ENCODE results near the gene CLIP2. TPM values are rescaled to one million over a fixed set of nuclear protein-coding genes. Genes with fewer than 3 reads are reported as not detected.

The CLIP2 gene
- total RNA-seq, 4 donors from 2014 or later: 3.8 to 21.3 (median 12.9) TPM

- TF ChIP-seq, protein P1, sequence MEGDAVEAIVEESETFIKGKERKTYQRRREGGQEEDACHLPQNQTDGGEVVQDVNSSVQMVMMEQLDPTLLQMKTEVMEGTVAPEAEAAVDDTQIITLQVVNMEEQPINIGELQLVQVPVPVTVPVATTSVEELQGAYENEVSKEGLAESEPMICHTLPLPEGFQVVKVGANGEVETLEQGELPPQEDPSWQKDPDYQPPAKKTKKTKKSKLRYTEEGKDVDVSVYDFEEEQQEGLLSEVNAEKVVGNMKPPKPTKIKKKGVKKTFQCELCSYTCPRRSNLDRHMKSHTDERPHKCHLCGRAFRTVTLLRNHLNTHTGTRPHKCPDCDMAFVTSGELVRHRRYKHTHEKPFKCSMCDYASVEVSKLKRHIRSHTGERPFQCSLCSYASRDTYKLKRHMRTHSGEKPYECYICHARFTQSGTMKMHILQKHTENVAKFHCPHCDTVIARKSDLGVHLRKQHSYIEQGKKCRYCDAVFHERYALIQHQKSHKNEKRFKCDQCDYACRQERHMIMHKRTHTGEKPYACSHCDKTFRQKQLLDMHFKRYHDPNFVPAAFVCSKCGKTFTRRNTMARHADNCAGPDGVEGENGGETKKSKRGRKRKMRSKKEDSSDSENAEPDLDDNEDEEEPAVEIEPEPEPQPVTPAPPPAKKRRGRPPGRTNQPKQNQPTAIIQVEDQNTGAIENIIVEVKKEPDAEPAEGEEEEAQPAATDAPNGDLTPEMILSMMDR (IDR thresholded peaks at IDR 0.05; ENCODE audit: low read depth): no peak
Observed at GRCh38 chr7:74292757-74293576, 3.8 kb downstream of the CLIP2 start.

GRCh38 chr7:74293577-74293908, 4.3 kb downstream of the CLIP2 start:
- TF ChIP-seq, protein P1 (IDR thresholded peaks at IDR 0.05; ENCODE audit: low read depth): no peak

DNA sequence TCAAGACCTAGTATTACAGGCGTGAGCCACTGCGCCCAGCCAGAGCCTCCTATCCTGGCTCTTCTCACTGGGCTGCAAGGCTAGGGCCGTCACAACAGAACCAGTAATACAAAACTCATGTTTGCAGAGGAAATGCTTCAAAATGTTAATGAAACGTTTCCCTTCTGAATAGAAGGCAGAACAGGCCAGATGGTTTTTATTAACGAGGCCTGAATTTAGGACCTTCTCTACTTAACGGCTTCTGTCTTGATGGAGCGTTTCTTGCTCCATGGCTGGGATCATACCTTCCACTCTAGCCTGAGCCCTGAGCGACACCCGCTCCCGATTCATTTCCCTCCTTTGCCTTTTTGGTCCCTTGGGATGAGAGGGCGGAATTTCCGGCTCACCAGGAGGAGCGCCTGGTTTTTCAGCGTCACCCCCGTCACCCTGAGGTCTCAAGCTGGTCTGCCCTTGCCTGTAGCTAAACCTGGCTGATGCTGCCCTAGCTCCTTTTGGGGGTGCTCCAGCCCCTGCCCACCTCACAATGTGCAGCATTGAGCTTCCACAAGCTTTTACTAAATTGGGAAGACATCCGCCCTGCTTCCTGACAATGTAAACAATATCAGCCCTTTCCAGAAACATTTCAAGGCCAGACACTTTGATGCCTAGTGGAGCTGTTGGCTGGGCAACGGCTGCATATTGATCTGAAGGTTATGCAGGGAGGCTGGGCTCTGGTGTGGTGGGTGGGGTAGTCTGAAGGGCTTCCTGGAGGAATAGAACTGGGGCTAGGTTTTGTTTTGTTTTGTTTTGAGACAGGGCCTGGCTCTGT, 5.2 kb downstream of the CLIP2 start:
- TF ChIP-seq, protein P1 (IDR thresholded peaks at IDR 0.05; ENCODE audit: low read depth): no peak

DNA sequence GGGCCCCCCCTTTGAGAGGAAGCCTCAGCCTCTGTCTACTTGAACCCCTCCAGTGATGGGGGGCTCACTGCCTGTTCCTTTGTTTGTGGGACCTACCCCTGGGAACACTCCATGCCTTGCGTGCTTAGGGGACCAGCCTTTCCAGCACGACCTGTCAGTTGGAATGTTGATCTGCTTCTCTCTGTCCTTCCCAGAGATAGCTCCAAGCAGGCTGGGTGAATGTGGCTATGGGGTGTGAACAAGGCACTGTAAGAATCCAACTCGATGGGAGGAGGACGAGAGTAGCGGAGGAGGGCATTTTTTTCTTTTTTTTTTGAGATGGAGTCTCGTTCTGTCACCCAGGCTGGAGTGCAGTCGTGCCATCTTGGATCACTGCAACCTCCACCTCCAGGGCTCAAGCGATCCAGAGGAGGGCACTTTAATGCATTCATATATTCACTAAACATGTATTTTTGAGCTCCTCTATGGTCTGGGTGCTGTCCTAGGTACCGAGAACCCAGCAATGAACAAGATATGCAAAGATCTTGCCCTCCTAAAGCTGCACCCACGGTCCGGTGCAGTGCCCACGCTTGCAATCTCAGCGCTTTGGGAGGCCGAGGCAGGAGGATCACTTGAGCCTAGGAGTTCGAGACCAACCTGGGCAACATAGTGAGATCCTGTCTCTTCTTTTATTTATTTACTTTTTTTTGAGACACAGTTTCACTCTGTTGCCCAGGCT, 8.5 kb downstream of the CLIP2 start:
- TF ChIP-seq, protein P1 (IDR thresholded peaks at IDR 0.05; ENCODE audit: low read depth): no peak

DNA sequence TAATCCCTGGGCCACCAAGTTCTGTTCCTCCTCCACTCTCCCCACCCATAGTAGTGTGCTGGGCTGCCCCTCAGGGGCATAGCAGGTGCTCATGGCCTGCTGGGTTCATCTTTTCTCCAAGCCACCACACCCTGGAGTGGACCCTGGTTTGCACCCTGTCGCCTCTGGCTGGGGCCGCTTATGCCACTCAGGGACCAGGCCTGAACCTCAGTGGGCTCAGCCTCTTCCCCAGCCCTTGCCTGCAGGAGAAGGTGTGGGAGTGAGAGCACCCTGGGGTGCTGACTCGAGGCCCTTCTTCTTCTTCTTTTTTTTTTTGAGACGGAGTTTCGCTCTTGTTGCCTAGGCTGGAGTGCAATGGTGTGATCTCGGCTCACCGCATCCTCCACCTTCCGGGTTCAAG, 10.2 kb downstream of the CLIP2 start:
- TF ChIP-seq, protein P1 (IDR thresholded peaks at IDR 0.05; ENCODE audit: low read depth): no peak

GRCh38 chr7:74300926-74301325, 11.7 kb downstream of the CLIP2 start:
- TF ChIP-seq, protein P1 (IDR thresholded peaks at IDR 0.05; ENCODE audit: low read depth): no peak

Measured in subcutaneous adipose tissue (tissue), 4 donors.